ENCODE measurements around the gene SEPTIN14.
"Not testable (repeated sequence)": the region's sequence is repeated elsewhere in the genome, so short reads cannot be mapped to it uniquely, and the experiment has no call there.

Gene SEPTIN14

DNA sequence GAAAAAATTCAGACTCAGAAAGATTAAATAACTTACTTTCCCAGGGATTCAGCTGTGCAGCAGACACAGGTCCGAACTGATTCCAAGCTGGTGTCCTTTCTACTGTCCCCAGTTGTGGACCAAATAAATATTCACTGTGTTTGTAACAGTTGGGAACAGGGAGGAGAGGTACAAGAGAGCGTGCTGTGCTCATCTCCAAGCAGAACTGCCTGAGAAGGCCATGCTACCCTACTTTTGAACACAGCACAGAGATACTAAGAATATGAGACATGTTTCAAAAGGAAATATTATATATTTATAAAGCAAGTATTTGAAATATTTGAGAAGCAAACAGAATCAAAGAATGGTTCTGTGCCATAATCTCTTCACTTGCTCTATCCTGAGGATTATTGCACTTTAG, at the start of gene SEPTIN14:
SEPTIN14 (minus strand) TSS at position 101 of the 400 bp plus-strand sequence. CDS start 756 bp downstream, outside the sequence.
- not testable (repeated sequence) for DNase-seq

DNA sequence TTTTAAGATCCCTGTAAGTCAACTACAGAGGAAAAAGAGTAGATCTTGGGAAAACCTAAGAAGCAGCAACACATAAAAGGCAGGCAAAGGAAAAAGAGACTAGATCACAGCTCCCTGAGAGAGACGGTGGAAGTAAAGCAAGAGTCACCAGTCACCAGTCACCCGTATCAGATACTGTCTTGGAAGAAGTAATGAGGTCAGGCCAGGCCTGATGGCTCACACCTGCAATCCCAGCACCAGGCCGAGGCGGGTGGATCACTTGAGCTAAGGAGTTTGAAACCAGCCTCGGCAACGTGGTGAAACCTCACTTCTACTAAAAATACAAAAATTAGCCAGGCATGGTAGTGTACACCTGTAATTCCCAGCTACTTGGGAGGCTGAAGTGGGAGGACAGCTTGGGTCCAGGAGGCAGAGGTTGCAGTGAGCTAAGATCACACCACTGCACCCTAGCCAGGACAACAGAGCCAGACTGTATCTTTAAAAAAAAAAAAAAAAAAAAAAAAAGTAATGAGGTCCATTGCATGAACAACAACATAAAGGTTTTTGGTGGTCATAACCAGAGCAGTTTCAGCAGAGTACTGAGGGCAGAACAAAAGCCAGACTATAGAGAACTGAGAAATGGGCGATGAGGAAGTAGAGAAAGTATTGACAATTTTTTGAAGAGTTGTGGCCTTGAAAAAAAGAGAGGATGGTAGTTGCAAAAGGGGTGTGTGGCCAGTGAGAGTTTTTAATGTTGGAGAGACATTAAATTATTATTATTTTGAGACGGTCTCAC, 41.6 kb upstream of the SEPTIN14 start:
- DNase-seq, result no peak

DNA sequence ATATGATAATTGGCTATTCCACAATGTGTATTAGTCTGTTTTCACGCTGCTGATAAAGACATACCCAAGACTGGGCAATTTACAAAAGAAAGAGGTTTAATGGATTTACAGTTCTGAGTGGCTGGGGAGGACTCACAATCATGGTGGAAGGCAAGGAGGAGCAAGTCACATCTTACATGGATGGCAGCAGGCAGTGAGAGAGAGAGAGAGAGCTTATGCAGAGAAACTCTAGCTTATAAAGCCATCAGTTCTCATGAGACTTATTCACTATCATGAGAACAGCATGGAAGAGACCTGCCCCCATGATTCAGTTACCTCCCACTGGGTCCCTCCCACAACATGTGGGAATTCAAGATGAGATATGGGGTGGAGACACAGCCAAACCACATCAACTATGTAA, 38.5 kb upstream of the SEPTIN14 start:
- DNase-seq, result not testable (repeated sequence)

DNA sequence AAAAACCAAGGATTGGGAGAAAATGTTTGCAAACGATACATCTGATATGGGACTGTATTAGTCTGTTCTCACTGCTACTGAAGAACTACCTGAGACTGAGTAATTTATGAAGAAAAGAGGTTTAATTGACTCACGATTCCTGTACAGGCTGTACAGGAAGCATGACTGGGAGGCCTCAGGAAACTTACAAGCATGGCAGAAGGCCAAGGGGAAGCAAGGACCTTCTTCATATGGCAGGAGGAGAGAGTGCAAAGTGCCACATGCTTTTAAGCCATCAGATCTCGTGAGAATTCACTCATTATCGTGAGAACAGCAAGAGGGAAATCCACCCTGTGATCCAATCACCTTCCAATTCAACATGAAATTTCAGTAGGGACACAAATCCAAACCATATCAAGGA, 35.7 kb upstream of the SEPTIN14 start:
- no peak for DNase-seq

DNA sequence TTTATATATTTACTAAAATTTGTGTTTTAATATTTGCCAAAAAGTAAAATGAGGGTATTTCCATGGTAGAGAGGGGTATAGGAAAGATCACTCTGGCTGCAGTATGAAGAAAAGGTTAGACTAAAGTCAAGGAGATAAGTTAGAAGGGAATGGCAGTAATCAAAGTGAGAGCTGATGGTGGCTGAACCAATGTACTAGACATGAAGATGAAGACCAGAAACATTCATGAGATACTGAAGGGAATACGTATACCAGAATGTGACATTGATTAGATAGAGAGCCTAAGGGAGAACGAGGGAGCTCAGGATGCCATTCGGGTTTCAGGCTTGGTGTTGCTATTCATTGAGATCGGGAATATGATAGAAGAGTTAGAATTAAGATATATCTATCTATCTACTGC, 32.5 kb upstream of the SEPTIN14 start:
- DNase-seq, result no peak

DNA sequence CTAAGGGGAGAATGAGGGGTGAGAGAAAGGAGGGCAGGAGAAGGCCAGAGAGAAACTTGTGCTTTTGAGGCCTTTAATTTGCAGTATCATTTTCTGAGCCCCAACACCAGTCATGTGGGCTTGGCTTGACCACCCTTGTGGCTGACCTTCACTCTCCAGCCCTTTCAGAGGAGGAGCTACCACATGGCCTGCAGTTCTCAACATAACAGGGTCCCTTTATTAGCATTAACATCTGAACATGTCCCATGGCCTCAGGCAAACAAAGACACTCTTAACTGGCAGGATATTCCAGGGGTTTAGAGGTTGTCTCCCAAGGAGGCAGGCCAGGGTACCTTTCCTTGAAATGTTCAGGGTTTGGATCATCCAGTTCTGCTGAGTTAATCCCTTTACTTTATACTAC, 31.4 kb upstream of the SEPTIN14 start:
- no peak for DNase-seq

DNA sequence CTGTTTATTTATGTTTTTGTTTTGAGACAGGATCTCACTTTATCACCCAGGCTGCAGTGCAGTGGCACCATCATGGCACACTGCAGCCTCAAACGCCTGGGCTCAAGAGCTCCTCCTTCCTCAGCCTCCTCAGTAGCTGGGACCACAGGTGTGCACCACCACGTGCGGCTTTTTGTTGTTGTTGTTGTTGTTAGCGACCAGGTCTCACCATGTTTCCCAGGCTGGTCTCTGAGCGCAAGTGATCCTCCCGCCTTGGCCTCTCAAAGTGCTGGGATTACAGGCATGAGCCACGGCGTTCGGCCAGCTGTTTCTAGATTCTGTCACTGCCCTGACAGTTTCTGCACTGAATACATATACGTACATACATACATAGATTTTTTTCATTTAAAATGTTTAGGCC, 25.8 kb upstream of the SEPTIN14 start:
- not testable (repeated sequence) for DNase-seq

DNA sequence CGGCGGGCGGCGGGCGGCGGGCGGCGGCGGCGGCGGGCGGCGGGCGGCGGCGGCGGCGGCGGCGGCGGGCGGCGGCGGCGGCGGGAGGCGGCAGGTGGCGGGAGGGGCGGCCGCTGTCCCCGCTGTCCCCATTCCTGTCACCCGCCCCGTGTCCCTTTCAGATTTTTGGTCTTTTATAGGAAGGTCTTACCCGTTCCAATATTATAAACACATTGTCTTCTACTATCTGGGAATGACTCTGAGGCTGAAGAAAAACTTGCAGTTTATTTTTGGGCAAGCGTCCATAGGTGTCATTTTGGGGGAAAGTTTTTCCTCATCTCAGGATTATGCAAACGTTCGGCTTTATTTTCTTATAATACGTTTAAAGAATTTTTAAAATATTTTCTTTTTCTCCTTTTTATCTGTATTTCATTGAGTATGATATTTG, 25.3 kb upstream of the SEPTIN14 start:
- DNase-seq, result peak; percentile 13

DNA sequence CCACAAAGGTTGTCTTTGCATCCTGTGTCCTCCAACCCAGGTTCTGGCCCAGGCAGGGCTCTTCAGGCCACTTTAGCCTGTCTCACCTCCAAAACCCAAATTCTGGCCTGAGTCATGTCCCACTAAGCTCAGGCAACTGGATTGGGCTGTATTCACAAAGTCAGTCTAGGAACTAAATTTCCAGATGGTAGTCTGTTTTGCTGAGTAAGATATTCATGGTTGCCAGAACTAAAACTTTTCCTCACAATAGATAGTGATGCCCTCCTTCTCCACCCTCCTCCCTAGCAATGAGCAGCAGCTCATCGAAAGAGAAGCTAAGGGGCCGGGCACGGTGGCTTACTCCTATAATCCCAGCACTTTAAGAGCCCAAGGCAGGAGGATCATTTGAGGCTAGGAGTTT, 21.8 kb upstream of the SEPTIN14 start:
- no peak for DNase-seq

DNA sequence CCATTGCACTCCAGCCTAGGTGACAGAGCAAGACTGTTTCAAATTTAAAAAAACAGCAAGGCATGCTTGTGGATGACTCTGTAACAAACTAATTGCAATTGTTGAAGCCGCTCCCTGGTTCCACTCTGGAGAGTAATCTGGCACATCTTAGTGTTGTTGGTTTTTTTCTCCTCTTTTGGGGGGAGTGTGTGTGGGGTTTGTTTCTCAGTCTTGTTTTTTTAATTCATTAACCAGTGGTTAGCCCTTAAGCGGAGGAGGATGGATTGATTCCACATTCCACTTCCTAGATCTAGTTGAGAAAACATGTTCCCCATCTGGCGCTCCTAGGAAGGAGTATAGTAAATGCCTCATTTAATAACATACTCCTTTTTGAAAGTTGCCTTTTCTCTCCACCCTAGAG, 16.1 kb upstream of the SEPTIN14 start:
- DNase-seq, result no peak

DNA sequence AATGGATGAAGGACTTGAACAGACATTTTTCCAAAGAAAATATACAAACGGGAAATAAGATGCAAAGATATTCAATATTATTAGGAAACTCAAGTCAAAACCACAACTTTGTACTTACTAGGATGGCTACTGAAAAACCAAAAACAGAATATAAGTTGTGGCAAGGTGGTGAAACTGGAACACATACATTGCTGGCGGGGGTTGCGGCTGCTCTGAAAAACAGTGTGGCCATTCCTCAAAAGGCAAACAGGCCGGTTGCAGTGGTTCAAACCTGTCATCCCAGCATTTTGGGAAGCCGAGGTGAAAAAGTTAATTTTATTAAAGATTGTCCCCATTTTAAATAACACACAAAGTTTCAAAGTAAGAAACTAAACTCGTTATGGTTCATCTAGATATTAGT, 14.8 kb upstream of the SEPTIN14 start:
- DNase-seq, result no peak

DNA sequence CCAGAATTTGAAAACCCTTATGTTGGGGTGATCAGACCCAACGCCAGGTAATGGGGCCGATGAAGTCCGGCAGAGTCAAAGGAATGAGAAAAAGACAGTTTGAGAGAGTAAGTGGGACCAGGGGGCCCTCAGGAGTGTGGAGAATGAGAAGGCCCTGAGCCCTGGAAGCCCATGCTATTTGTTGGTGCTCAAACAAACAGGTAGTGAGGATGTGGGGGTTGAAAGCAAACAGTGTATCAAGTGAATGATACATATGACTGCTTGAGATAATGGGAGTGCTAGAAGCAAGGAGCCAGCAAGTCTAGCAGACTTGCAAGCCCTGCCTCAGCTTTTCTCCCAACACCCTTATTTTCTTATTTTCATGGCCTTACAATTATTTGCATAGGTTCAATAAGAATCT, 11.2 kb upstream of the SEPTIN14 start:
- no peak for DNase-seq

DNA sequence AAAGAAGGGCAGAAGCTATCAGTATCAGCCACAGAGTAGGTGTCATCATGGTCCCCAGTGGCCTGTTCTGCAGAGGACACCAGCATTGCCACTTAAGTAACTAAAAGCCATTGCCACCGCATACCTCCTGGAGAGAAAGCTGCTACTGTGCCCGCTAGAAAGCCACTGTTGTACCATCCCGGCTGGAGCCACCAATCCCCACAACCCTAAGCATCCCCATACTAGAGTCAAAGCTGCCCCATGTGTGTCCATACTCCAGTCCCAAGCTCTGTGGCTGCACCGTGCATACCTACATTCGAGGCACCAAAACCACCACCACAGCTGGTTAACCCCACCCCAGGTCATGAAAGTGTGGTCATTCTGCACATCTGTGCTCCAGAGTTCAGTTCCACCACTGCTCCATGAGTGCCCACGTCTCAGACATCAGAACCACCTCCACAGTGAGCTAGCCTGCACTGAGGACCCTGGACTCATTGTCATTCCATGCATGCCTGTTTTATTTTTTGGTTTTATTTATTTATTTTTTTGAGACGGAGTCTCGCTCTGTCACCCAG, 9.5 kb upstream of the SEPTIN14 start:
- DNase-seq, result no peak

DNA sequence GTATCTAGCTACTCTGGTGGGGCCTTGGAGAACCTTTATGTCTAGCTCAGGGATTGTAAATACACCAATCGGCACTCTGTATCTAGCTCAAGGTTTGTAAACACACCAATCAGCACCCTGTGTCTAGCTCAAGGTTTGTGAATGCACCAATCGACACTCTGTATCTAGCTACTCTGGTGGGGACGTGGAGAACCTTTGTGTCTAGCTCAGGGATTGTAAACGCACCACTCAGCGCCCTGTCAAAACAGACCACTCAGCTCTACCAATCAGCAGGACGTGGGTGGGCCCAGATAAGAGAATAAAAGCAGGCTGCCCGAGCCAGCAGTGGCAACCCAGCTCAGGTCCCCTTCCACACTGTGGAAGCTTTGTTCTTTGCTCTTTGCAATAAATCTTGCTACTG, 6.4 kb upstream of the SEPTIN14 start:
- DNase-seq, result not testable (repeated sequence)

DNA sequence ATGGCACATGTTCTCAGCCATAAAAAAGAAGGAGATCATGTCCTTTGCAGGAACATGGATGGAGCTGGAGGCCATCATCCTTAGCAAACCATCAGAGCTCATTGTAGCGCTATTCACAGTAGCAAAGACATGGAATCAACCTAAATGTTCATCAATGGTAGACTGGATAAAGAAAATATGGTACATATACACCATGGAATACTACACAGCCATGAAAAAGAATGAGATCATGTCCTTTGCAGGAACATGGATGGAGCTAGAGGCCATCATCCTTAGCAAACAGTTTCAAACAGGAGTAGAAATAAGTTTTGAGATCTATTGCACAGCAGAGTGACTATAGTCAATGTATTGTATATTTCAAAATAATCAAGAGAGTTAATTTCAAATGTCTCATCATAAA, 17.4 kb downstream of the SEPTIN14 start:
- DNase-seq, result not testable (repeated sequence)

DNA sequence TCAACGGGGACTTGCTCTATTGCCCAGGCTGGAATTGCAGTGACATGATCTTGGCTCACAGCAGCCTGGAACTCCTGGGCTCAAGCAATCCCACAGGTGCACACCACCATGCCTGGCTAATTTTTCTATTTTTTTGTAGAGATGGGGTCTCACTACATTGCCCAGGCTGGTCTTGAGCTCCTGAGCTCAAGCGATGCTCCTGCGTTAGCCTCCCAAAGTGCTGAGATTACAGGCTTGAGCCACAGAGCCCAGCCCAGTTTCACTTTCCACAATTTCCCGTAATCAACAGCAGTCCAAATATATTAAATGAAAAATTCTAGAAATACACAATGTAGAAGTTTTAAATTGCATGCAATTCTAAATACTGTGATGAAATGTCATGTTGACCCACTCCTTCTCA, 24.0 kb downstream of the SEPTIN14 start:
- DNase-seq, result no peak

DNA sequence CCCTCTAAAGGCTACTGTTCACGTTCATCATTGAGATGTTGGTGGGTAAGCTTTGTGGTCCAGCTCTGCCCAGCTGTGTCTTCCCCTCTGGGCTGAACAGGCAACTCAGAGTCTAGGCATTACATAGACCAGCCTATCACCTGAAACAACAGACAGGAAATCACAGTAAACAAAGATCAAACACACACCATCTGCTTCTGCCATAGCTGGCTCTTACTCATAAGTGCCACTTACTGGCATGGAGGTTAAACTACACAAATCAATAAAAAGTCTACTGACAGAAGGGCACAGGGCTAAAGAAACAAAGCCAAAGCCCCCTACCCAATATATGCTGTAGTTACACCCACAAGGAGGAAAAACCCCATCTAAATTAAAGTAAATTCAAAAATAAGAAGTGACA, 35.0 kb downstream of the SEPTIN14 start:
- no peak for DNase-seq

DNA sequence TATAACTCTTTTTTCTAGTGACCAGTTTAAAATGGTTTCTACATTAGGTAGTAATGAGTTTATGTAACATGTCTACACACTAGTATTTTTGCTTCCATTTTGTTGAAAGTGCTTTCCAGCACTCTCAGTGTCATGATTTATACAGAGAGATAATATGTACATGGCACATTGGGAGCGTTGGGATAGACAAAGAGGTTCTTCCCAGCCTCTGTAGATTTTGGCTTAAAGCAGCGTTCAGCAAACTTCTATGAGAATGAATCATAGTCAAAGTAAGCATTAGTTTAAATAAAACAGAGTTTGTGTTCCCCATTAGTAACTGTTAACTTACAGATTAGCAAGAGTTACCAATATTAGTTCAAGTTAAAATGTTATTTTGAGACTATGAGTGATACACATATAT, 43.9 kb downstream of the SEPTIN14 start:
- DNase-seq, result no peak

DNA sequence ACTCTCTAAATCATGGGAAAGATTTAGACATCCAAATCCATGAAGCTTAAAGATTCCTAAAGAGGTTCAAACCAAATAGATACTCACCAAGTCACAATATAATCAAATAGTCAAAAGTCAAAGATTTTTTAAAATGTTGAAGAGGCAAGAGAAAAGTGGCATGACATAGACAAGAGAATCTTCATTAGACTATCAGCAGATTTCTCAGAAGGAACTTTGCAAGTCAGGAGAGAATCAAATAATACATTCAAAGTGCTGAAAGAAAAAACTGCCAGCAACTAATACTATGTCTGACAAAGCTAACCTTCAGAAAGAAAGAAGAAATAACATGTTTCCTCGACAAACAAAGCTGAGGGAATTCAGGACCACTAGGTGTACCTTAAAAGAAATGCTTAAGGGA, 65.3 kb downstream of the SEPTIN14 start:
- not testable (repeated sequence) for DNase-seq

DNA sequence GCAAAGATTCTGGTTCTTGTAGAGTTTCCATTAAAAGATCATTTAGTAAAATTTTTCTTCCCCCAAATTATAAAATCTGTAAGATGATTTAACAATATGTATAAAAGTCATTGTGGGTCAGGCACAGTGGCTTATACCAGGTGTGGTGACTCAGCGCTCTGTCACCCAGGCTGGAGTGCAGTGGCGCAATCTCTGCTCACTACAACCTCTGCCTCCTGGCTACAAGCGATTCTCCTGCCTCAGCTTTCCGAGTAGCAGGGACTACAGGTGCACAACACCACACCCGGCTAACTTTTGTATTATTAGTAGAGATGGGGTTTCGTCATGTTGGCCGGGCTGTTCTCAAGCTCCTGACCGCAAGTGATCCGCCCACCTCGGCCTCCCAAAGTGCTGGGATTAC, 68.0 kb downstream of the SEPTIN14 start:
- DNase-seq, result no peak

DNA sequence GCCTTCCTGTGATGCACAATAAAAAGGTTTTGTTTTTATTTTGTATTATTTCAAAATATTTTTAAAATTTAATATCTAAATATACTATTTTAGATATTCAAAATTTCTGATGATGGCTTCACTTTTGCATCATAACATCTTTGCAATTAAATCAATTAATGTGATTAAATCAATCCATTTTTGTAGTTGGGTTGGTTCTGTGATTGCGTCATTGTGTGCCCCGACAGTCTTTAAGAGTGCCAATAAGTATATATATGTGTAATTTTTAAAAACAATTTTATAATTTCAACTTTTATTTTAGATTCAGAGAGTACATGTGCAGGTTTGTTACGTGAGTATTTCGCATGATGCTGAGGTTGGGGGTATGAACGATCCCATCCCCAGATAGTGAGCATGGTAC, 70.5 kb downstream of the SEPTIN14 start:
- no peak for DNase-seq

DNA sequence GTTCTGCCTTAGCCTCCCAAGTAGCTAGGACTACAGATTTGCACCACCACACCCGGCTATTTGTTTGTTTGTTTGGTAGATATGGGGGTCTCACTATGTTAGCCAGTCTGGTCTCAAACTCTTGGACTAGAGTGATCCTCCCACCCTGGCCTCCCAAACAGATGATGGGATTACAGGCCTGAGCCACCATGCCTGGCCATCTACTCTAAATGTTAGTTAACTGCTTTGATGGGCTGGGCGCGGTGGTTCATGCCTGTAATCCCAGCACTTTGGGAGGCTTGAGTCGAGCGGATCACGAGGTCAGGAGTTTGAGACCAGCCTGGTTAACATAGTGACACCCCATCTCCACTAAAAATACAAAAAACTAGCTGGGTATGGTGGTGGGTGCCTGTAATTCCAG, 74.8 kb downstream of the SEPTIN14 start:
- DNase-seq, result no peak

DNA sequence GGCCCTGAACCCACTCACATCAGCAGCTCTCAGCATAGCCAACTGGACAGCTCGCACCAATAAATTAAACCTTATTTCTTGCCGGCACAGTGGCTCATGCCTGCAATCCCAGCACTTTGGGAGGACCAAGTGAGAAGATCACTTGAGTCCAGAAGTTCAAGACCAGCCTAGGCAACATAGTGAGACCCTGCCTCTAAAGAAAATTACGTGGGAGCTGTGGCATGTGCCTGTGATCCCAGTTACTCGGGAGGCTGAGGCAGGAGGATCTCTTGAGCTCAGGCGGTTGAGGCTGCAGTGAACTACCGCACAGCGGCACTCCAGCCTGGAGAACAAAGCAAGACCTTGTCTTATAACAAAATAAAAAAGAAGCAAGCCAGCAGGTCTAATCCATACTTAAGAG, 75.7 kb downstream of the SEPTIN14 start:
- no peak for DNase-seq

DNA sequence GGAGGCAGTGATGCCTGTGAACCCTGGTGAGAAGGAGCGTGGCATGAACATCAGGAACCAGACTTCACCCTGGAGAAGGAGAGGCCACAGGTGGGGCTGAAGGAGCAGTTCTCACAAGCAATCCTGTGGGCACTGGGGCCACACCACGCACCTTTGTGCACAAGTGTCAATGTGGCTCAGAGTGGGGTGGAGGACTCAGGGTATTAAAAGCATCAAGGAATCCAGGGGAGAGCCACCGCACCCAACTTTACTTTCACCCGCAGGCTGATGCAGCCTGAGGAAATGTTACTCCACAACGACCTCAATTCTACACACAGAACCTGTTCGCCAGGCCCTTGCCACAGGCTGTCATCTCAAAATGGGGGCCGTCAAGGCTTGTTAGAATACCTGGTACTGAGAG, 77.1 kb downstream of the SEPTIN14 start:
- DNase-seq, result not testable (repeated sequence)

DNA sequence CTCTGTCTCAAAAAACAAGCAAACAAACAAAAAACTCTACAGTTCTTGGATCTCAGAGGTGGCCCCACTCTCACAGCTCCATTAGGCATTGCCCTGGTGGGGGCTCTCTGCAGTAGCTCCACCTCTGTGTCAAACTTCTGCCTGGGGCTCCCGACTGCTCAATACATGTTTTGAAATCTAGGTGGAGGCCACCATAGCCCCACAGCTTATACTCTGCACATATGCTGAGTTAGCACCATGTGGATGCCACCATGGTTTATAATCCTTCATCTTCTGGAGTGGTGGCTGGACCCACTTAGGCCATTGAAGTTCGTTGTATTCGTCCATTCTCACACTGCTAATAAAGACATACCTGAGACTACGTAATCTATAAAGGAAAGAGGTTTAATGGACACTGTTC, 78.4 kb downstream of the SEPTIN14 start:
- DNase-seq, result no peak
